ENCODE results near the gene ZBED5. TPM values are rescaled to one million over a fixed set of nuclear protein-coding genes. Genes with fewer than 3 reads are reported as not detected.

ZBED5 gene
- total and polyA plus RNA-seq, 9 of the 15 experiments (the other 6 are each of a cell fraction or from before 2014, with no cell fraction given) = 12.4 to 70.7 (median 26.8) TPM

DNA sequence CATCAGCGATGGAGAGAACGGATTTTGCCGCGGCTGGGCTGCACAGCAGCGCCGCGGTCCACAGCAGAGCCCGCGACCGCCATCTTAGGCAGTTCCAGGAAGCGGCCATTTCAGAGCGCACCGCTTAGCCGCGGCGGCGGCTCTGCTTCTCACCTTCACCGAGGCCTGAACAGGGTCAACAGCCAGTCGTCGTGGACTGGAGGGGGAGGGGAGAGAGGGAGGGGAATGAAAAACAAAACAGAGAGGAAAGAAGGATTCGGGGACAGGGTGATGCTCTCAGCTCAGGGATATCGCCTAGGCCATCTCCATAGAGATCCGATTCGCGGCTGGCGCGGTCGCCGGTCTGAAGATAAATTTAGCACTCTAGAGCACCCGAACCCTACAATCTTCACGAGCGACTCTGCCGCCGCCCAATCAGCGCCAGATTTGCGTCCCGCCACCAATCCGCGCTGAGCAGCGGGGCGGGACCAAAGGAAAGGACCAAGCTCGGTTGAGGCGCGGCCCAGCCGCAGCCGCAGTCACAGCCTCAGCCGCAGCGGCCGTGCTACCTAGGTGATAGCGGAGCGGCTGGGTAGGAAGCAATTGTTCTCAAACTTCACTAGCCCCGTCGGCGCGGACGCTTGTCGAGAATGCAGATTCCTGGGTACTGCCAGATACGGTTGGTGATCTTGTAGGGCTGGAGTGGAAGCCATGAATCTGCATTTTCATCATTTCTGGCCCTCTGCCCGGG lies at the start of gene ZBED5 (continued):
- TF ChIP-seq ZNF121 (CRISPR knock-in tag; conservative IDR thresholded peaks at IDR 0.05) (no peak), NFATC3 (IDR thresholded peaks at IDR 0.05) (no peak), ILK (tag; IDR thresholded peaks at IDR 0.05; ENCODE audit: borderline replicate concordance, low read depth) (no peak), CBX8 (IDR thresholded peaks at IDR 0.05; ENCODE audit: borderline replicate concordance, extremely low read depth, low read depth, low read length, poor library complexity, severe bottlenecking) (no peak), ZNF511 (CRISPR knock-in tag; IDR thresholded peaks at IDR 0.05) (no peak), ZNF785 (CRISPR knock-in tag; IDR thresholded peaks at IDR 0.05) (no peak), ZNF707 (CRISPR knock-in tag; conservative IDR thresholded peaks at IDR 0.05) (no peak), ELF1 (tag; IDR thresholded peaks at IDR 0.05) (peak; percentile 80), HEY1 (CRISPR knock-in tag; IDR thresholded peaks at IDR 0.05; ENCODE audit: borderline replicate concordance) (no peak), CEBPB (tag; IDR thresholded peaks at IDR 0.05) (no peak), NONO (IDR thresholded peaks at IDR 0.05; ENCODE audit: low read depth in 2 of 2, low read length in 1 of 2) (no peak; a peak in 1 of 4 replicates), ZNF12 (CRISPR knock-in tag; IDR thresholded peaks at IDR 0.05) (no peak), L3MBTL2 (IDR thresholded peaks at IDR 0.05) (peak; percentile 63; the same call in 1 of the 2 replicates), TRIM28 (IDR thresholded peaks at IDR 0.05) (0 out of 2 replicates have a peak, but pooled peaks have one; percentile 16), CEBPG (CRISPR knock-in tag; IDR thresholded peaks at IDR 0.05) (no peak), CEBPG (tag; conservative IDR thresholded peaks at IDR 0.05 in 1 of 2, IDR thresholded peaks at IDR 0.05 in 1 of 2) (no peak), PHF20 (IDR thresholded peaks at IDR 0.05; ENCODE audit: partially characterized antibody) (peak; percentile 66), POLR2AphosphoS5 (IDR thresholded peaks at IDR 0.05; ENCODE audit: control insufficient read depth, insufficient read depth, low read depth, low read length) (peak; percentile 53; the same call in 1 of the 2 replicates), NUFIP1 (IDR thresholded peaks at IDR 0.05; ENCODE audit: partially characterized antibody) (no peak), MTA3 (IDR thresholded peaks at IDR 0.05; ENCODE audit: borderline replicate concordance) (peak; percentile 51; the same call in 1 of the 2 replicates), CREM (IDR thresholded peaks at IDR 0.05; ENCODE audit: low read depth) (peak; percentile 33; the same call in 1 of the 2 replicates), ZNF695 (CRISPR knock-in tag; IDR thresholded peaks at IDR 0.05) (peak; percentile 64; the same call in 1 of the 2 replicates), KHSRP (IDR thresholded peaks at IDR 0.05) (no peak), HNRNPL (IDR thresholded peaks at IDR 0.05; ENCODE audit: low read depth, low read length) (no peak), ARID2 (IDR thresholded peaks at IDR 0.05) (no peak), IFI16 (CRISPR knock-in tag; IDR thresholded peaks at IDR 0.05) (no peak), HDAC8 (tag; IDR thresholded peaks at IDR 0.05) (no peak), IRF2 (CRISPR knock-in tag; IDR thresholded peaks at IDR 0.05) (no peak), ADNP (tag; IDR thresholded peaks at IDR 0.05) (no peak)
- TF ChIP-seq, protein P1, sequence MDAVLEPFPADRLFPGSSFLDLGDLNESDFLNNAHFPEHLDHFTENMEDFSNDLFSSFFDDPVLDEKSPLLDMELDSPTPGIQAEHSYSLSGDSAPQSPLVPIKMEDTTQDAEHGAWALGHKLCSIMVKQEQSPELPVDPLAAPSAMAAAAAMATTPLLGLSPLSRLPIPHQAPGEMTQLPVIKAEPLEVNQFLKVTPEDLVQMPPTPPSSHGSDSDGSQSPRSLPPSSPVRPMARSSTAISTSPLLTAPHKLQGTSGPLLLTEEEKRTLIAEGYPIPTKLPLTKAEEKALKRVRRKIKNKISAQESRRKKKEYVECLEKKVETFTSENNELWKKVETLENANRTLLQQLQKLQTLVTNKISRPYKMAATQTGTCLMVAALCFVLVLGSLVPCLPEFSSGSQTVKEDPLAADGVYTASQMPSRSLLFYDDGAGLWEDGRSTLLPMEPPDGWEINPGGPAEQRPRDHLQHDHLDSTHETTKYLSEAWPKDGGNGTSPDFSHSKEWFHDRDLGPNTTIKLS (IDR thresholded peaks at IDR 0.05; ENCODE audit: borderline replicate concordance, low read depth) = peak; percentile 48; the same call in 1 of the 2 replicates
